K562 (cell line): ENCODE measurements around the gene MTMR3. TPM values are rescaled to one million over a fixed set of nuclear protein-coding genes. Genes with fewer than 3 reads are reported as not detected.

Experiments
- CBX3 ChIP-seq, 2 experiments: IDR thresholded peaks; 1 replicate in 1 of 2; 2 replicates in 1 of 2; pipeline ENCODE4 v1.6.1; 2012; ENCODE audit warnings: inconsistent platforms in 2 of 2, low read length in 2 of 2, borderline replicate concordance in 1 of 2, control low read depth in 1 of 2
- CHCHD3 ChIP-seq: fragments of 250-450 bp; sonication (Bioruptor Pico); IDR thresholded peaks from 2 replicates; pipeline ENCODE4 v2.1.2; 2022; ENCODE audit warnings: mild to moderate bottlenecking
- CREM ChIP-seq: IDR thresholded peaks from 2 replicates; pipeline ENCODE4 v1.6.1; 2014; ENCODE audit warnings: antibody characterized with exemption, low read depth
- ELF2 ChIP-seq: fragments of 250-450 bp; sonication (Bioruptor Pico); IDR thresholded peaks from 2 replicates; pipeline ENCODE4 v1.5.0; 2021; ENCODE audit warnings: mild to moderate bottlenecking
- FOXK2 ChIP-seq, 2 experiments: fragments of 450-650 bp; IDR thresholded peaks in 1 of 2; conservative IDR thresholded peaks in 1 of 2; 2 replicates each; pipeline ENCODE4 v1.6.1; 2016; ENCODE audit warnings: low read depth in 2 of 2, mild to moderate bottlenecking in 1 of 2
- ILK ChIP-seq: fragments of 450-650 bp; IDR thresholded peaks from 2 replicates; pipeline ENCODE4 v1.6.1; 2016; ENCODE audit warnings: missing genetic modification characterization, low read depth, mild to moderate bottlenecking, missing compliant biosample characterization, moderate library complexity, borderline replicate concordance
- KLF10 ChIP-seq: fragments of 250-450 bp; sonication (Bioruptor Pico); IDR thresholded peaks from 2 replicates; pipeline ENCODE4 v1.6.1; 2021; ENCODE audit warnings: matching md5 sums
- NR2C2 ChIP-seq, 2 experiments: fragments of 200-800 bp in 1 of 2; sonication (Bioruptor generic) in 1 of 2; sonication (generic) in 1 of 2; formaldehyde crosslinking in 1 of 2; IDR thresholded peaks; 2 replicates each; pipeline versions ENCODE4 v1.6.1 to v1.8.0; 2016 to 2022; ENCODE audit warnings: mild to moderate bottlenecking in 1 of 2, missing compliant biosample characterization in 1 of 2, missing genetic modification characterization in 1 of 2, missing genetic modification reagents in 1 of 2
- NR4A1 ChIP-seq, 2 experiments: fragments of 250-450 bp in 1 of 2; fragments of 450-650 bp in 1 of 2; sonication (Bioruptor Pico) in 1 of 2; IDR thresholded peaks; 2 replicates each; pipeline versions ENCODE4 v1.4.0 to v1.6.1; 2016 to 2020; ENCODE audit warnings: mild to moderate bottlenecking in 2 of 2, missing compliant biosample characterization in 1 of 2, missing genetic modification characterization in 1 of 2, moderate library complexity in 1 of 2
- RBM25 ChIP-seq: fragments of 200-400 bp; formaldehyde crosslinking; IDR thresholded peaks from 2 replicates; pipeline ENCODE4 v1.6.1; 2018; ENCODE audit warnings: low read length, low read depth, moderate library complexity; ENCODE audit not compliant: severe bottlenecking
- RNF2 ChIP-seq: sonication (generic); IDR thresholded peaks from 2 replicates; pipeline ENCODE4 v1.6.1; 2016
- SIX5 ChIP-seq, 2 experiments: IDR thresholded peaks; 2 replicates each; pipeline ENCODE4 v1.6.1; 2011; ENCODE audit warnings: low read length in 2 of 2, borderline replicate concordance in 1 of 2, low read depth in 1 of 2, mild to moderate bottlenecking in 1 of 2, moderate library complexity in 1 of 2; ENCODE audit not compliant: insufficient read depth in 1 of 2
- SMAD4 ChIP-seq: fragments of 250-450 bp; sonication (Bioruptor Pico); conservative IDR thresholded peaks from 2 replicates; pipeline ENCODE4 v1.8.0; 2021; ENCODE audit warnings: inconsistent platforms, mild to moderate bottlenecking, moderate library complexity
- SOX6 ChIP-seq: fragments of 450-650 bp; IDR thresholded peaks from 2 replicates; pipeline ENCODE4 v1.6.1; 2014; ENCODE audit warnings: mild to moderate bottlenecking
- SUPT5H ChIP-seq: fragments of 450-650 bp; IDR thresholded peaks from 2 replicates; pipeline ENCODE4 v1.6.1; 2016
- TBP ChIP-seq: optimal IDR thresholded peaks from 2 replicates; pipeline ENCODE3; 2011; ENCODE audit warnings: low read depth, low read length, improper control_type of control experiment
- polyA plus RNA-seq, 8 experiments: library from polyadenylated mRNA; depleted of rRNA in 4 of 8; stranded (reverse) in 5 of 8; unstranded in 3 of 8; fragments of >200 nt; fragmentation: Nextera tagmentation in 2 of 8; fragmentation: Illumina TruSeq in 1 of 8; extraction: Ambion mirVana in 2 of 8; extraction: Trizol in 1 of 8; gene quantifications; 2 replicates each; pipeline versions ENCODE4 v1.2.1 to v1.2.3, GENCODE V29; 2011 to 2014; ENCODE audit warnings: inconsistent platforms in 1 of 8, missing spikeins in 1 of 8
- total RNA-seq, 7 experiments: library from RNA; depleted of rRNA in 6 of 7; stranded (reverse); fragments of >200 nt in 6 of 7; fragmentation: Illumina TruSeq in 2 of 7; extraction: Trizol in 2 of 7; gene quantifications; 2 replicates each; pipeline versions ENCODE4 v1.2.1 to v1.2.3, GENCODE V29; 2011 to 2021; ENCODE audit warnings: low replicate concordance in 1 of 7
- TF ChIP-seq, protein P1 (sequence below): sonication (generic); formaldehyde crosslinking; IDR thresholded peaks from 2 replicates; pipeline ENCODE4 v1.8.0; 2023; ENCODE audit warnings: mild to moderate bottlenecking, missing genetic modification reagents
- TF ChIP-seq, protein P2 (sequence below): fragments of 450-650 bp; conservative IDR thresholded peaks from 2 replicates; pipeline ENCODE4 v1.6.1; 2016; ENCODE audit warnings: missing genetic modification characterization, low read depth, mild to moderate bottlenecking, missing compliant biosample characterization, moderate library complexity
- TF ChIP-seq, protein P3 (sequence below): fragments of 450-650 bp; IDR thresholded peaks from 2 replicates; pipeline ENCODE4 v1.6.1; 2018; ENCODE audit warnings: mild to moderate bottlenecking, low read depth; ENCODE audit not compliant: partially characterized antibody
- TF ChIP-seq, protein P4 (sequence below), 2 experiments: fragments of 450-650 bp; IDR thresholded peaks; 2 replicates each; pipeline ENCODE4 v1.6.1; 2016
- TF ChIP-seq, protein P5 (sequence below): fragments of 450-650 bp; IDR thresholded peaks from 2 replicates; pipeline ENCODE4 v1.6.1; 2016; ENCODE audit warnings: missing biosample characterization, missing genetic modification characterization

Gene MTMR3
- total and polyA plus RNA-seq, 9 of the 15 experiments (the other 6 are each of a cell fraction or from before 2014, with no cell fraction given) = 1.6 to 13.7 (median 7.9) TPM

DNA sequence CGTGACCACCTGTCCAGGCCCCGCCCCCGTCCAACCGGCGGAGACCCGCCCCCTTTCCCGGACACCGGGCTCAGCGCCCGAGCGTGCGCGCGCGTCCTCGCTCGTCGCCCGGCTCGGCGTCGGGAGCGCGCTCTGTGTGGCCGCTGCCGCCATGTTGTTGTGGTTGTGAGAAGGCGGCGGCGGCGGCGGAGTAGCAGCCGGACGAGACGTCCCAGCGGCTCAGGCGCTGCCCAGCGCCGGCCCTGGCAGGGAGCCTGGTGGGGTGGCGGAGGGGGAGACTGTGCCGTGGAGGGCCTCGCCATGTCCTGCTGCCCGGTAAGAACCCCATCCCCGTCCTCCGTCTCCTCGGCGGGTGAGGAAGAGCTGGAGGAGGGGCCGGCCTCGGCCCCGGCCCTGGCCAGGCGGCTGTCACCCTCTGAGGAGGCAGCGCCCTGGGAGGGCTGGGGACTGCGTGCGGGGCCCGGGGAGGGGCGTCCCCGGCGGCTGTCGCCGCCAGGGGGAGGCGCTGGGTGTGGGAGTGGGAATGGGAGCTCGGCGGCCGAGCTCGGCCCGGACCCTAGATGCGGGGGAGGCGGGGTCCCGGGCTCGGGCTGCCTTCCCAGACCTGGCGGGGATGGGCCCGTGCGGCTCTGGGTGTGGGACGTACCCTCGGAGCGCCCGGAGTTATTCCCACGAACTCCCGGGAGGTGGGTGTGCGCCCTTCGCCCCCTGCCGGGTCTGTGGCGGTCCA, at the start of gene MTMR3 (continued):
- TF ChIP-seq CHCHD3 (CRISPR knock-in tag) = no peak
- TF ChIP-seq SUPT5H = peak; percentile 81
- TF ChIP-seq ILK (tag) = no peak
- no peak for TF ChIP-seq CBX3 (IDR thresholded peaks at IDR 0.05; ENCODE audit: borderline replicate concordance in 1 of 2, low read length in 2 of 2)
- no peak for TF ChIP-seq RNF2
- TF ChIP-seq, protein P1, sequence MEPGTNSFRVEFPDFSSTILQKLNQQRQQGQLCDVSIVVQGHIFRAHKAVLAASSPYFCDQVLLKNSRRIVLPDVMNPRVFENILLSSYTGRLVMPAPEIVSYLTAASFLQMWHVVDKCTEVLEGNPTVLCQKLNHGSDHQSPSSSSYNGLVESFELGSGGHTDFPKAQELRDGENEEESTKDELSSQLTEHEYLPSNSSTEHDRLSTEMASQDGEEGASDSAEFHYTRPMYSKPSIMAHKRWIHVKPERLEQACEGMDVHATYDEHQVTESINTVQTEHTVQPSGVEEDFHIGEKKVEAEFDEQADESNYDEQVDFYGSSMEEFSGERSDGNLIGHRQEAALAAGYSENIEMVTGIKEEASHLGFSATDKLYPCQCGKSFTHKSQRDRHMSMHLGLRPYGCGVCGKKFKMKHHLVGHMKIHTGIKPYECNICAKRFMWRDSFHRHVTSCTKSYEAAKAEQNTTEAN = no peak
- TF ChIP-seq NR4A1 (CRISPR knock-in tag; IDR thresholded peaks at IDR 0.05) = no peak
- TF ChIP-seq NR4A1 (tag; IDR thresholded peaks at IDR 0.05) = no peak
- no peak for TF ChIP-seq NR2C2 (CRISPR knock-in tag; IDR thresholded peaks at IDR 0.05)
- TF ChIP-seq NR2C2 (tag; IDR thresholded peaks at IDR 0.05) = peak; percentile 90
- peak; percentile 25; the same call in 1 of the 2 replicates for TF ChIP-seq ELF2 (CRISPR knock-in tag)
- TF ChIP-seq, protein P2, sequence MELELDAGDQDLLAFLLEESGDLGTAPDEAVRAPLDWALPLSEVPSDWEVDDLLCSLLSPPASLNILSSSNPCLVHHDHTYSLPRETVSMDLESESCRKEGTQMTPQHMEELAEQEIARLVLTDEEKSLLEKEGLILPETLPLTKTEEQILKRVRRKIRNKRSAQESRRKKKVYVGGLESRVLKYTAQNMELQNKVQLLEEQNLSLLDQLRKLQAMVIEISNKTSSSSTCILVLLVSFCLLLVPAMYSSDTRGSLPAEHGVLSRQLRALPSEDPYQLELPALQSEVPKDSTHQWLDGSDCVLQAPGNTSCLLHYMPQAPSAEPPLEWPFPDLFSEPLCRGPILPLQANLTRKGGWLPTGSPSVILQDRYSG (tag) = no peak
- no peak for TF ChIP-seq SIX5 (IDR thresholded peaks at IDR 0.05; ENCODE audit: borderline replicate concordance in 1 of 2, insufficient read depth in 1 of 2, low read depth in 1 of 2, low read length in 2 of 2)
- TF ChIP-seq, protein P3, sequence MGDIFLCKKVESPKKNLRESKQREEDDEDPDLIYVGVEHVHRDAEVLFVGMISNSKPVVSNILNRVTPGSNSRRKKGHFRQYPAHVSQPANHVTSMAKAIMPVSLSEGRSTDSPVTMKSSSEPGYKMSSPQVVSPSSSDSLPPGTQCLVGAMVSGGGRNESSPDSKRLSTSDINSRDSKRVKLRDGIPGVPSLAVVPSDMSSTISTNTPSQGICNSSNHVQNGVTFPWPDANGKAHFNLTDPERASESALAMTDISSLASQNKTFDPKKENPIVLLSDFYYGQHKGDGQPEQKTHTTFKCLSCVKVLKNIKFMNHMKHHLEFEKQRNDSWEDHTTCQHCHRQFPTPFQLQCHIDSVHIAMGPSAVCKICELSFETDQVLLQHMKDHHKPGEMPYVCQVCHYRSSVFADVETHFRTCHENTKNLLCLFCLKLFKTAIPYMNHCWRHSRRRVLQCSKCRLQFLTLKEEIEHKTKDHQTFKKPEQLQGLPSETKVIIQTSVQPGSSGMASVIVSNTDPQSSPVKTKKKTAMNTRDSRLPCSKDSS = no peak
- TF ChIP-seq, protein P4, sequence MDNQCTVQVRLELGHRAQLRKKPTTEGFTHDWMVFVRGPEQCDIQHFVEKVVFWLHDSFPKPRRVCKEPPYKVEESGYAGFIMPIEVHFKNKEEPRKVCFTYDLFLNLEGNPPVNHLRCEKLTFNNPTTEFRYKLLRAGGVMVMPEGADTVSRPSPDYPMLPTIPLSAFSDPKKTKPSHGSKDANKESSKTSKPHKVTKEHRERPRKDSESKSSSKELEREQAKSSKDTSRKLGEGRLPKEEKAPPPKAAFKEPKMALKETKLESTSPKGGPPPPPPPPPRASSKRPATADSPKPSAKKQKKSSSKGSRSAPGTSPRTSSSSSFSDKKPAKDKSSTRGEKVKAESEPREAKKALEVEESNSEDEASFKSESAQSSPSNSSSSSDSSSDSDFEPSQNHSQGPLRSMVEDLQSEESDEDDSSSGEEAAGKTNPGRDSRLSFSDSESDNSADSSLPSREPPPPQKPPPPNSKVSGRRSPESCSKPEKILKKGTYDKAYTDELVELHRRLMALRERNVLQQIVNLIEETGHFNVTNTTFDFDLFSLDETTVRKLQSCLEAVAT (IDR thresholded peaks at IDR 0.05) = no peak
- TF ChIP-seq, protein P5, sequence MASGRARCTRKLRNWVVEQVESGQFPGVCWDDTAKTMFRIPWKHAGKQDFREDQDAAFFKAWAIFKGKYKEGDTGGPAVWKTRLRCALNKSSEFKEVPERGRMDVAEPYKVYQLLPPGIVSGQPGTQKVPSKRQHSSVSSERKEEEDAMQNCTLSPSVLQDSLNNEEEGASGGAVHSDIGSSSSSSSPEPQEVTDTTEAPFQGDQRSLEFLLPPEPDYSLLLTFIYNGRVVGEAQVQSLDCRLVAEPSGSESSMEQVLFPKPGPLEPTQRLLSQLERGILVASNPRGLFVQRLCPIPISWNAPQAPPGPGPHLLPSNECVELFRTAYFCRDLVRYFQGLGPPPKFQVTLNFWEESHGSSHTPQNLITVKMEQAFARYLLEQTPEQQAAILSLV = no peak
- 0 out of 2 replicates have a peak, but pooled peaks have one; percentile 62 for TF ChIP-seq SMAD4 (CRISPR knock-in tag)
- no peak for TF ChIP-seq TBP
- TF ChIP-seq CREM = peak; percentile 21; the same call in 1 of the 2 replicates
- no peak for TF ChIP-seq RBM25
- peak; percentile 80 to 83; a peak in 3 of 4 replicates for TF ChIP-seq FOXK2 (conservative IDR thresholded peaks at IDR 0.05 in 1 of 2, IDR thresholded peaks at IDR 0.05 in 1 of 2; ENCODE audit: low read depth in 2 of 2)
- TF ChIP-seq SOX6 = no peak
- TF ChIP-seq KLF10 (CRISPR knock-in tag) = no peak
